H1 (cell line): Measurements from ENCODE around the gene TPPP3. TPM values are rescaled to one million over a fixed set of nuclear protein-coding genes. Genes with fewer than 3 reads are reported as not detected.

Experiments used
- CTCF ChIA-PET: fragments of 300-600 bp; sonication (Branson Sonifier 250); formaldehyde crosslinking; loops from one replicate; lab custom pipeline; 2021; ENCODE audit not compliant: partially characterized antibody; lab: Charles Lee
- POLR2A ChIA-PET: fragments of 300-600 bp; sonication (Branson Sonifier 250); formaldehyde crosslinking; loops from one replicate; lab custom pipeline; 2021; ENCODE audit warnings: inconsistent platforms; ENCODE audit not compliant: partially characterized antibody; lab: Charles Lee
- DNase-seq, 2 experiments: peaks; one replicate each; pipeline versions ENCODE4 v3.0.0 to v3.0.0-alpha.2; 2010 to 2022; ENCODE audit warnings: low spot score in 2 of 2, low read depth in 1 of 2, mixed read lengths in 1 of 2
- FAIRE-seq: peaks from 2 replicates; lab custom pipeline; 2011; peaks lifted over from hg19 to GRCh38; lab: Jason Lieb, UNC
- H2AFZ ChIP-seq: 2 replicates; pipeline ENCODE4 v1.8.1; 2012; ENCODE audit warnings: low read length, inconsistent platforms
- H2AK5ac ChIP-seq: 2 replicates; pipeline ENCODE4 v1.6.1; 2013; ENCODE audit warnings: low read depth, low read length
- H2BK120ac ChIP-seq: replicated peaks from 2 replicates; pipeline ENCODE3; 2013; ENCODE audit warnings: low read depth, low read length, inconsistent platforms
- H2BK12ac ChIP-seq: 2 replicates; pipeline ENCODE4 v1.6.1; 2013; ENCODE audit warnings: low read depth, low read length
- H2BK15ac ChIP-seq: 2 replicates; pipeline ENCODE4 v1.6.1; 2013; ENCODE audit warnings: low read length
- H2BK20ac ChIP-seq: 2 replicates; pipeline ENCODE4 v1.6.1; 2013; ENCODE audit warnings: low read length
- H2BK5ac ChIP-seq: 2 replicates; pipeline ENCODE4 v1.6.1; 2013; ENCODE audit warnings: low read depth, low read length
- H3K14ac ChIP-seq: 2 replicates; pipeline ENCODE4 v1.6.1; 2013; ENCODE audit warnings: inconsistent platforms; ENCODE audit not compliant: insufficient read length
- H3K18ac ChIP-seq: 2 replicates; pipeline ENCODE4 v1.6.1; 2013; ENCODE audit warnings: low read length; ENCODE audit errors: extremely low read depth
- H3K23ac ChIP-seq: 2 replicates; pipeline ENCODE4 v1.6.1; 2013; ENCODE audit warnings: inconsistent platforms; ENCODE audit not compliant: insufficient read length
- H3K23me2 ChIP-seq: 2 replicates; pipeline ENCODE4 v1.6.1; 2013; ENCODE audit warnings: low read depth, low read length
- H3K27ac ChIP-seq: 2 replicates; pipeline ENCODE4 v1.6.1; 2011; ENCODE audit warnings: low read depth, low read length, inconsistent platforms
- H3K27me3 ChIP-seq, 4 experiments: replicated peaks in 1 of 4; 1 replicate in 1 of 4; 2 replicates in 3 of 4; pipeline versions ENCODE4 v1.6.1 to v1.8.1; 2011 to 2013; ENCODE audit warnings: low read length in 3 of 4, mild to moderate bottlenecking in 3 of 4, inconsistent platforms in 2 of 4, mixed read lengths in 2 of 4, moderate library complexity in 1 of 4; ENCODE audit not compliant: control insufficient read depth in 3 of 4, insufficient read depth in 3 of 4; ENCODE audit errors: extremely low read depth in 1 of 4
- H3K36me3 ChIP-seq, 4 experiments: 2 replicates each; pipeline versions ENCODE4 v1.6.1 to v1.8.1; 2011 to 2013; ENCODE audit warnings: mild to moderate bottlenecking in 4 of 4, low read length in 3 of 4, moderate library complexity in 2 of 4, control low read depth in 1 of 4, inconsistent platforms in 1 of 4; ENCODE audit not compliant: insufficient read depth in 4 of 4, control insufficient read depth in 2 of 4
- H3K4ac ChIP-seq: replicated peaks from 2 replicates; pipeline ENCODE3; 2013; ENCODE audit warnings: low read length, low read depth, mixed read lengths, inconsistent platforms; ENCODE audit not compliant: insufficient read length
- H3K4me1 ChIP-seq, 4 experiments: replicated peaks in 1 of 4; 1 replicate in 1 of 4; 2 replicates in 3 of 4; pipeline versions ENCODE4 v1.6.1 to v1.8.1; 2011 to 2013; ENCODE audit warnings: low read length in 3 of 4, inconsistent platforms in 2 of 4, mixed read lengths in 1 of 4; ENCODE audit not compliant: insufficient read depth in 4 of 4, control insufficient read depth in 3 of 4
- H3K4me2 ChIP-seq, 2 experiments: 2 replicates each; pipeline versions ENCODE4 v1.6.1 to v1.8.1; 2011 to 2013; ENCODE audit warnings: low read depth in 2 of 2, low read length in 2 of 2, control low read depth in 1 of 2, inconsistent platforms in 1 of 2, mild to moderate bottlenecking in 1 of 2; ENCODE audit not compliant: insufficient read depth in 1 of 2
- H3K4me3 ChIP-seq, 4 experiments: fragments of 200-600, 300-600 bp in 1 of 4; sonication (generic), shearing (Covaris generic), sonication (Bioruptor Twin) in 1 of 4; 2 replicates each; pipeline versions ENCODE4 v1.5.1 to v1.8.1; 2011 to 2016; ENCODE audit warnings: low read length in 4 of 4, low read depth in 3 of 4, control low read depth in 2 of 4, inconsistent platforms in 2 of 4, mild to moderate bottlenecking in 2 of 4, mixed read lengths in 1 of 4, moderate library complexity in 1 of 4; ENCODE audit not compliant: insufficient read depth in 2 of 4; ENCODE audit errors: extremely low read depth in 1 of 4
- H3K56ac ChIP-seq: replicated peaks from 2 replicates; pipeline ENCODE3; 2013; ENCODE audit warnings: low read depth, mild to moderate bottlenecking, mixed read lengths, low read length, inconsistent platforms; ENCODE audit not compliant: insufficient read length
- H3K79me1 ChIP-seq: 2 replicates; pipeline ENCODE4 v1.6.1; 2013; ENCODE audit warnings: low read depth, low read length, control low read depth
- H3K79me2 ChIP-seq, 2 experiments: 2 replicates each; pipeline versions ENCODE4 v1.6.1 to v1.8.1; 2012 to 2013; ENCODE audit warnings: low read length in 2 of 2, mild to moderate bottlenecking in 2 of 2, inconsistent platforms in 1 of 2; ENCODE audit not compliant: insufficient read depth in 2 of 2, control insufficient read depth in 1 of 2
- H3K9ac ChIP-seq, 4 experiments: replicated peaks in 1 of 4; 1 replicate in 1 of 4; 2 replicates in 3 of 4; pipeline versions ENCODE4 v1.6.1 to v1.8.1; 2011 to 2013; ENCODE audit warnings: low read depth in 3 of 4, low read length in 3 of 4, control low read depth in 2 of 4, mild to moderate bottlenecking in 2 of 4, moderate library complexity in 2 of 4, inconsistent platforms in 1 of 4; ENCODE audit errors: extremely low read depth in 1 of 4
- H3K9me3 ChIP-seq, 2 experiments: 2 replicates each; pipeline versions ENCODE4 v1.6.1 to v1.8.1; 2012 to 2013; ENCODE audit warnings: mild to moderate bottlenecking in 2 of 2, moderate library complexity in 2 of 2, control low read depth in 1 of 2, inconsistent platforms in 1 of 2, low read depth in 1 of 2, low read length in 1 of 2, mixed read lengths in 1 of 2; ENCODE audit not compliant: insufficient read depth in 2 of 2
- H4K20me1 ChIP-seq, 2 experiments: replicated peaks in 1 of 2; 2 replicates each; pipeline versions ENCODE3 to v1.8.1; 2011 to 2013; ENCODE audit warnings: inconsistent platforms in 2 of 2, low read length in 2 of 2, mild to moderate bottlenecking in 1 of 2; ENCODE audit not compliant: insufficient read depth in 2 of 2, control insufficient read depth in 1 of 2
- H4K5ac ChIP-seq: 2 replicates; pipeline ENCODE4 v1.6.1; 2013; ENCODE audit warnings: low read length, low read depth, mixed read lengths, inconsistent platforms; ENCODE audit not compliant: insufficient read length
- H4K8ac ChIP-seq: 2 replicates; pipeline ENCODE4 v1.8.0; 2013; ENCODE audit warnings: mild to moderate bottlenecking, moderate library complexity, low read length, inconsistent platforms; ENCODE audit not compliant: insufficient read depth; ENCODE audit errors: extremely low read depth
- H4K91ac ChIP-seq: replicated peaks from 2 replicates; pipeline ENCODE3; 2013; ENCODE audit warnings: low read length, mixed read lengths, inconsistent platforms; ENCODE audit not compliant: insufficient read length
- CTBP2 ChIP-seq: IDR thresholded peaks from 2 replicates; pipeline ENCODE4 v1.7.0; 2011; ENCODE audit warnings: borderline replicate concordance, mild to moderate bottlenecking, moderate library complexity, mixed read lengths, low read length; ENCODE audit not compliant: insufficient read depth, insufficient read length
- GABPA ChIP-seq: IDR thresholded peaks from 2 replicates; pipeline ENCODE4 v1.6.1; 2011; ENCODE audit warnings: mild to moderate bottlenecking, low read length, moderate library complexity, borderline replicate concordance; ENCODE audit not compliant: insufficient read depth
- HDAC2 ChIP-seq, 2 experiments: fragments of 300-600 bp in 1 of 2; sonication (generic) in 1 of 2; IDR thresholded peaks; 2 replicates each; pipeline ENCODE4 v1.6.1; 2011 to 2012; ENCODE audit warnings: low read depth in 2 of 2, low read length in 2 of 2, mild to moderate bottlenecking in 2 of 2, moderate library complexity in 2 of 2, borderline replicate concordance in 1 of 2, inconsistent platforms in 1 of 2
- KDM1A ChIP-seq: fragments of 200-600, 300-600 bp; sonication (generic); IDR thresholded peaks from 2 replicates; pipeline ENCODE4 v1.7.1; 2016; ENCODE audit warnings: mild to moderate bottlenecking, low read length, borderline replicate concordance
- RAD21 ChIP-seq, 2 experiments: IDR thresholded peaks in 1 of 2; conservative IDR thresholded peaks in 1 of 2; 2 replicates each; pipeline ENCODE4 v1.6.1; 2011; ENCODE audit warnings: low read depth in 2 of 2, low read length in 2 of 2, improper control_type of control experiment in 1 of 2, inconsistent platforms in 1 of 2, mild to moderate bottlenecking in 1 of 2, moderate library complexity in 1 of 2
- SAP30 ChIP-seq: fragments of 300-600 bp; sonication (generic); IDR thresholded peaks from 2 replicates; pipeline ENCODE4 v1.7.1; 2012; ENCODE audit warnings: low read length, moderate library complexity, mild to moderate bottlenecking, inconsistent platforms; ENCODE audit not compliant: insufficient read depth, insufficient replicate concordance
- TAF1 ChIP-seq: IDR thresholded peaks from 2 replicates; pipeline ENCODE4 v1.6.1; 2011; ENCODE audit warnings: mild to moderate bottlenecking, low read depth, low read length
- TEAD4 ChIP-seq: IDR thresholded peaks from 2 replicates; pipeline ENCODE4 v1.6.1; 2012; ENCODE audit warnings: low read depth, low read length, inconsistent platforms, mixed read lengths
- WGBS, 2 experiments: shearing (Covaris generic) in 1 of 2; methylation state at CpG; one replicate each; pipeline versions ENCODE4 v1.1.6 to v1.1.7; 2013 to 2015; ENCODE audit warnings: low lambda C conversion rate in 2 of 2, mixed read lengths in 2 of 2, inconsistent platforms in 1 of 2, low coverage in 1 of 2, missing lambda C conversion rate in 1 of 2; ENCODE audit not compliant: insufficient replicate concordance in 2 of 2, insufficient coverage in 1 of 2, insufficient read length in 1 of 2; ENCODE audit errors: extremely low coverage in 1 of 2, missing lambda C conversion rate in 1 of 2; 5-methylcytosine and 5-hydroxymethylcytosine counted together
- polyA plus RNA-seq, 7 experiments: library from polyadenylated mRNA; depleted of rRNA in 3 of 7; stranded (reverse) in 5 of 7; unstranded in 2 of 7; fragments of >200 nt in 5 of 7; fragments of 200-250 nt in 2 of 7; gene quantifications; 1 replicate in 5 of 7; 2 replicates in 1 of 7; 4 replicates in 1 of 7; pipeline versions ENCODE4 v1.2.1 to v1.2.3, GENCODE V29; 2011 to 2013; ENCODE audit warnings: missing spikeins in 2 of 7, mixed read lengths in 2 of 7
- total RNA-seq: library from RNA; stranded (reverse); fragmentation: NEBNext Ultra II Directional; extraction: Animal tissue kit (Norgen Biotek cat#: 25700); gene quantifications from 2 replicates; pipeline ENCODE4 v1.2.1, GENCODE V29; 2021

Gene TPPP3
- total and polyA plus RNA-seq, 2 of the 8 experiments (the other 6 are each of a cell fraction or from before 2014, with no cell fraction given): 0.77 to 1.0 TPM

DNA sequence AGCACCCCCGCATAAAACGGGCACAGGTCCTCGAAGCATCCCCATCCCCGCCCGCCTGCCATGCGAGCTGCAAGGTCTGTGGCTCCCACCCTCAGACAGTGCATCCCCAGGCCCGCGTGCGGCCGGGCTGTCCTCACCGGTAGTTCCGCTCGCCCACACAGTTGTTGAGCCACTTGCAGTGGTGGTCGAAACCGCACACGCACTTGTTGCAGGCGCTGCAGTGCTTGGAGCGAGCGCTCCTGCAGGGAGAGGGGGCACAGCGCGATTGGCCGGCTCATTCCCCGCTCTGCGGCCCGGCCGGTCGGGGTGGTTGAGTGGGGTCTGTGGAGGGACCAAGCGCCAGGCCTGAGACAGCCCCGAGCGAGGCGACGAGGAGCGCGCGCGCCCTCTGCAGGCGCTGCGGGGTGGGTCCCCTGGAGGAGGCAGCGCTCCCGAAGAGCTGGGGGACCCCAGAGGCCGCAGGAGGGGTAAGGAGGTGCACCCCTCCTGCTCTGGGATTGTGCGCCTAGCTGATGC is 6.0 kb upstream of the TPPP3 start:
- Histone ChIP-seq H3K14ac (no peak overlapping the region), H2BK15ac (0 out of 2 replicates have a peak overlapping the region, but pooled peaks have one; percentile 29), H3K23ac (no peak overlapping the region), H3K36me3 (no peaks in the 10 kb centered on the region), H3K18ac (no peak overlapping the region), H2AFZ (no peak overlapping the region), H3K23me2 (peaks cover 2% of the 10 kb centered on the region; the same call in 1 of the 2 replicates), H3K27me3 (peaks cover 12 to 27% (median 23%) of the 10 kb centered on the region in 4 experiments), H3K79me2 (no peaks in the 10 kb centered on the region), H3K9ac (no peak overlapping the region), H4K5ac (no peak overlapping the region), H3K79me1 (no peaks in the 10 kb centered on the region), H3K27ac (no peak overlapping the region), H2BK120ac (no peak overlapping the region), H3K4me3 (no peak overlapping the region; a peak in 2 of 8 replicates), H3K4me2 (peak overlapping the region; percentile 1 to 47; a peak in 2 of 4 replicates), H2AK5ac (no peak overlapping the region), H4K91ac (no peak overlapping the region), H2BK5ac (no peak overlapping the region), H4K20me1 (peaks cover 2 to 6% of the 10 kb centered on the region in 2 experiments), H3K9me3 (no peaks in the 10 kb centered on the region), H2BK20ac (no peak overlapping the region), H3K4ac (no peak overlapping the region), H4K8ac (peak overlapping the region; percentile 77; the same call in 1 of the 2 replicates), H3K4me1 (peaks cover 0 to 31% (median 21%) of the 10 kb centered on the region in 4 experiments; a peak in 6 of 7 replicates), H3K56ac (no peak overlapping the region), H2BK12ac (no peak overlapping the region)
- POLR2A ChIA-PET: interaction anchor here (1.0 to 2.3 kb wide), 3 partner anchors 9 to 22 kb away, joined by 3 to 5 read pairs (median 5); no protein-coding TSS in a partner anchor
- DNase-seq (peak; percentile 49 to 95), FAIRE-seq (no peak)
- CTCF ChIA-PET: interaction anchor here (0.6 to 32.4 kb wide), 48 partner anchors 11 to 263 kb away, joined by 3 to 476 read pairs (median 4); partner anchors contain the start of genes HSD11B2, HSF4, KCTD19 and LRRC36
- 32% methylated on average over 42 of the region's 42 CpGs; no CpG with 5 or more reads in 1 of the 2 experiments for WGBS, 2 experiments
- TF ChIP-seq CTBP2: peak; percentile 63
- no peak for TF ChIP-seq SAP30
- TF ChIP-seq GABPA: 0 out of 2 replicates have a peak, but pooled peaks have one; percentile 56
- peak; percentile 34 to 63; a peak in 1 of 4 replicates for TF ChIP-seq HDAC2 (IDR thresholded peaks at IDR 0.05; ENCODE audit: borderline replicate concordance in 1 of 2, low read depth in 2 of 2, low read length in 2 of 2)
- peak; percentile 88 to 91 for TF ChIP-seq RAD21 (IDR thresholded peaks at IDR 0.05 in 1 of 2, conservative IDR thresholded peaks at IDR 0.05 in 1 of 2; ENCODE audit: low read depth in 2 of 2, low read length in 2 of 2)
- 0 out of 2 replicates have a peak, but pooled peaks have one; percentile 22 for TF ChIP-seq TAF1
- no peak for TF ChIP-seq KDM1A
- no peak for TF ChIP-seq TEAD4
